ENCODE measurements around the gene SESN1.

SESN1 gene

GRCh38 chr6:109009962-109010704, 84.5 kb downstream of the SESN1 start:
- DNase-seq (ENCODE audit: low read depth, low spot score): no peak
- no peak for TF ChIP-seq FOXP2 (optimal IDR thresholded peaks at IDR 0.05; ENCODE audit: control extremely low read depth, extremely low read length, insufficient read depth)
- no peak for TF ChIP-seq EZH2 (IDR thresholded peaks at IDR 0.05)
- TF ChIP-seq POLR2AphosphoS5 (IDR thresholded peaks at IDR 0.05; ENCODE audit: borderline replicate concordance, low read depth, low read length): no peak
- Histone ChIP-seq H3K36me3 (ENCODE audit: insufficient read depth, low read length) (no peaks in the 10 kb centered on the region), H3K9me3 (ENCODE audit: low read depth, low read length) (no peaks in the 10 kb centered on the region), H3K27ac (peak overlapping the region; percentile 5; the same call in 1 of the 2 replicates), H3K9ac (ENCODE audit: insufficient read length) (peak overlapping the region; percentile 69), H3K4me3 (peak overlapping the region; percentile 92)

GRCh38 chr6:109009236-109009961, 85.2 kb downstream of the SESN1 start:
- Histone ChIP-seq H3K9me3 (ENCODE audit: low read depth, low read length) (no peaks in the 10 kb centered on the region), H3K36me3 (ENCODE audit: insufficient read depth, low read length) (no peaks in the 10 kb centered on the region), H3K9ac (ENCODE audit: insufficient read length) (peak overlapping the region; percentile 71), H3K27ac (0 out of 2 replicates have a peak overlapping the region, but pooled peaks have one; percentile 5), H3K4me3 (peak overlapping the region; percentile 92)
- no peak for DNase-seq (ENCODE audit: low read depth, low spot score)
- peak; percentile 72 for TF ChIP-seq POLR2AphosphoS5 (IDR thresholded peaks at IDR 0.05; ENCODE audit: borderline replicate concordance, low read depth, low read length)
- no peak for TF ChIP-seq EZH2 (IDR thresholded peaks at IDR 0.05)

GRCh38 chr6:109008537-109009235, 86.0 kb downstream of the SESN1 start:
- Histone ChIP-seq H3K9me3 (ENCODE audit: low read depth, low read length) (no peaks in the 10 kb centered on the region), H3K9ac (ENCODE audit: insufficient read length) (peak overlapping the region; percentile 71), H3K4me3 (peak overlapping the region; percentile 92), H3K27ac (no peak overlapping the region), H3K36me3 (ENCODE audit: insufficient read depth, low read length) (no peaks in the 10 kb centered on the region)
- TF ChIP-seq FOXP2 (optimal IDR thresholded peaks at IDR 0.05; ENCODE audit: control extremely low read depth, extremely low read length, insufficient read depth) (no peak), EZH2 (IDR thresholded peaks at IDR 0.05) (no peak), POLR2AphosphoS5 (IDR thresholded peaks at IDR 0.05; ENCODE audit: borderline replicate concordance, low read depth, low read length) (no peak)
- no peak for DNase-seq (ENCODE audit: low read depth, low spot score)

- H3K9me3 ChIP-seq (ENCODE audit: low read depth, low read length): no peaks in the 10 kb centered on the region
- peak overlapping the region; percentile 71 for H3K9ac ChIP-seq (ENCODE audit: insufficient read length)
- DNase-seq (ENCODE audit: low read depth, low spot score): no peak
- H3K4me3 ChIP-seq: peak overlapping the region; percentile 92
- TF ChIP-seq POLR2AphosphoS5 (IDR thresholded peaks at IDR 0.05; ENCODE audit: borderline replicate concordance, low read depth, low read length) (no peak), FOXP2 (optimal IDR thresholded peaks at IDR 0.05; ENCODE audit: control extremely low read depth, extremely low read length, insufficient read depth) (no peak), EZH2 (IDR thresholded peaks at IDR 0.05) (no peak)
- H3K36me3 ChIP-seq (ENCODE audit: insufficient read depth, low read length): no peaks in the 10 kb centered on the region
- H3K27ac ChIP-seq: no peak overlapping the region
These were observed 86.6 kb downstream of the SESN1 start for GRCh38 chr6:109008054-109008453.

- Histone ChIP-seq H3K36me3 (ENCODE audit: insufficient read depth, low read length) (no peaks in the 10 kb centered on the region), H3K9me3 (ENCODE audit: low read depth, low read length) (no peaks in the 10 kb centered on the region), H3K27ac (no peak overlapping the region), H3K4me3 (peak overlapping the region; percentile 92; the same call in 1 of the 2 replicates), H3K9ac (ENCODE audit: insufficient read length) (no peak overlapping the region)
- no peak for DNase-seq (ENCODE audit: low read depth, low spot score)
- TF ChIP-seq FOXP2 (optimal IDR thresholded peaks at IDR 0.05; ENCODE audit: control extremely low read depth, extremely low read length, insufficient read depth): no peak
- TF ChIP-seq EZH2 (IDR thresholded peaks at IDR 0.05): no peak
- TF ChIP-seq POLR2AphosphoS5 (IDR thresholded peaks at IDR 0.05; ENCODE audit: borderline replicate concordance, low read depth, low read length): no peak
These were observed 87.1 kb downstream of the SESN1 start for GRCh38 chr6:109007521-109007920.

GRCh38 chr6:109006818-109007217, 87.8 kb downstream of the SESN1 start:
- TF ChIP-seq FOXP2 (optimal IDR thresholded peaks at IDR 0.05; ENCODE audit: control extremely low read depth, extremely low read length, insufficient read depth): no peak
- TF ChIP-seq POLR2AphosphoS5 (IDR thresholded peaks at IDR 0.05; ENCODE audit: borderline replicate concordance, low read depth, low read length): no peak
- no peak for TF ChIP-seq EZH2 (IDR thresholded peaks at IDR 0.05)
- H3K27ac ChIP-seq: no peak overlapping the region
- H3K9me3 ChIP-seq (ENCODE audit: low read depth, low read length): no peaks in the 10 kb centered on the region
- no peak overlapping the region for H3K9ac ChIP-seq (ENCODE audit: insufficient read length)
- no peak overlapping the region for H3K4me3 ChIP-seq
- DNase-seq (ENCODE audit: low read depth, low spot score): no peak
- no peaks in the 10 kb centered on the region for H3K36me3 ChIP-seq (ENCODE audit: insufficient read depth, low read length)

GRCh38 chr6:109002882-109003281, 91.8 kb downstream of the SESN1 start:
- Histone ChIP-seq H3K9ac (ENCODE audit: insufficient read length) (no peak overlapping the region), H3K4me3 (no peak overlapping the region), H3K27ac (peak overlapping the region; percentile 74), H3K9me3 (ENCODE audit: low read depth, low read length) (no peaks in the 10 kb centered on the region), H3K36me3 (ENCODE audit: insufficient read depth, low read length) (peaks cover 3% of the 10 kb centered on the region; the same call in 1 of the 2 replicates)
- no peak for DNase-seq (ENCODE audit: low read depth, low spot score)
- TF ChIP-seq FOXP2 (optimal IDR thresholded peaks at IDR 0.05; ENCODE audit: control extremely low read depth, extremely low read length, insufficient read depth) (no peak), EZH2 (IDR thresholded peaks at IDR 0.05) (no peak), POLR2AphosphoS5 (IDR thresholded peaks at IDR 0.05; ENCODE audit: borderline replicate concordance, low read depth, low read length) (no peak)

All from SK-N-MC (cell line).